Cerebellar cortex (tissue), 1 donor: ENCODE measurements around the gene FAR2.

Experiments
- DNase-seq: peaks from one replicate; pipeline ENCODE4 v3.0.0-alpha.2; 2015; ENCODE audit warnings: low spot score

Gene FAR2

DNA sequence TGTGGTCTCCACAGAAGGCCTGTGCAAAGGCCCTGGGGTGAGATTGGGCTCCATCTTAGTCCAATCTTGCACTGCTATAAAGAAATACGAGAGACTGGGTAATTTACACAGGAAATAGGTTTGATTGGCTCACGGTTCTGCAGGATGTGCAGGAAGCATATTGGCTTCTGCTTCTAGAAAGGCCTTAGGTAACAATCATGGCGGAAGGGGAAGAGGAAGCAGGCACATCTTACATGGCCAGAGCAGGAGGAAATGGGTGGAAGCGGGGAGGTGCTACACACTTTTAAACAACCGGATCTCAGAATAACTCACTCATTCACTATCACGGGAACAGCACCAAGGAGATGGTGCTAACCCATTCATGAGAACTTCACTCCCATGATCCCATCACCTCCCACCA lies 55.4 kb downstream of the FAR2 start:
- DNase-seq = no peak

DNA sequence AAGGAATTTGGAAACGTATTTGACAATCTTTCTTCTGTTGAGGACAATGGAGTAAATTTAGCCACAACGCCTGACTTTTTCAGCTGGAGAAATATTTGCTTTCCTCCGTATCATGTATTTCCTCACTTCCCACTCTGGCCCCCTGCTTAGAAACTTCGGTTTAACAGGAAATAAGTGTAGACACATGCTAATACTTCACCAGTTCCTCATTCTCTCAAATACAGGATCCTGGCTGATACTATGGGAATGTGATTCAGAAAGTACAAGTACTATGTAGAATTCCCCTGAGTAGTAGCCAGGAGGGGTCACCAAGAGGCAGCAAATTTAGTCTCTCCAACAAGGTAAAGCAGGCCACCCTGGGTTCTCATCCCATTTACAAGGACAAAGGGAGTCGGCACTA lies 58.0 kb downstream of the FAR2 start:
- no peak for DNase-seq

DNA sequence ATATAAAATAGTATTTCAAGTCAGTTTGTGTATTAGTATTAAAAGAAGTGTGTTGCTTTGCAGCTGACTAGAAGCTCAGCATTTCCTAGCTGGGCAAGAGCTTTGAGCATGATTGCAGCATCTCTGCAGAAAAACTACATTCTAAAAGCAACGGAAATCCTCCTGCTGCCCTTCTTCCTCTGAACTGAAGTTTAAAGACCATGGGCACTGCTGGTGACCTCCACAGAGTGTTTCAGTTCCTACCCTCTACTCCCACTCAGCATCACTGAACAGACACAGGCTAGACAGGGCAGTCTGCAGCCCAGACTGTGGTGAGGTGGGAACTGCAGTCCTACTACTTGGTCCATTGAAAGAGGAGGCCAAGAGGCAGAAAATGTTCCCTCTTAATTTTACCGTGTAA lies 59.0 kb downstream of the FAR2 start:
- DNase-seq = no peak

DNA sequence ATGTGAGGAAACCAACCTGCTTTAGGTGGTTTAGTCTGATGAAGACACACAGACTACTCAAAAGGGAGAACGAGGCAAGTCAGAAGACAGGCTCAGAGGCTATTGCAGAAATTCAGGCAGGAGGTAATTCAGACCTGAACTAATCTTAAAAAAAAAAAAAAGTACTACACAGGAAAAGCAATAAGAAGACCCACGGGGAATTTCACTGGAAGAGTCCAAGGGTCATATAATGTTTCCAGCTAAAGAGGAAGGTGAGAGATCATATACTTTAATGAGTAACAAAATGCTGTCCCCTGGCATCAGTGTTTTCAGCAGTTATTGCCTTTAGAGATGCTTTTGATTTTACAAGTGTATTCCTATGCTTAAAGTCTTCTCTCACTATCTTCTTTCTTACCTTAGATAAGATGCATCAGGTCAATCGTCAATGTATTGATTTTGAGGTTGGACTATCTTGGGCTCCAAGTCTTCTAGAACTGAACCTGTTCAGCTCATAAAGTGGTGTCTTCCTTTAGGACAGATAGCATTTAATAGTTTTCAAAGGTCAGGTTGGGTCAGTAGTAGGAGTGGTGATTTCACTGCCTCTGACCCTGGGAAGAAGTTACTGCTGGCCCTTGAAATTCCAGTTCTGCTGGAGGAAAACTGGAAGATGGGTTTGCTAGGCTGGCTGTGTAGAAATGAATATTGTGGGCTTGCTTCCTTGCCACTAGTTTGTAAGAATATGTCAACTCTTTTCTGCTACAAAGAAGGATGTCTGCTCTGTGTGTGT lies 60.0 kb downstream of the FAR2 start:
- no peak for DNase-seq

DNA sequence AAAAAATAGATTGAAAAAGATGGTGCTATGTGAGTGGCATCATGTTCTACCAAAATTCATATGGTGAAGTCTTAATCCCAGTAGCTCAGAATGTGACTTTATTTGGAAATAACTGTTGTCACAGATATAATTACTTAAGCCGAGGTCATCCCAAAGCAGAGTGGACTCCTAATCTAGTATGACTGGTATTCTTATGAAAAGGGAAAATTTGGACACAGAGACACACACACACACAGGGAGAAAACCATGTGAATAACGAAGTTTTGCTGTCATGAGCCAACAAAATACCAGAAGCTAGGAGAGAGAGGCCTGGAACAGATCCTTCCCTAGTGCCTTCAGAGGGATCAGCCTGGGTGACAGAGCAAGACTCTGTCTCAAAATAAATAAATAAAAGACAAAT lies 62.6 kb downstream of the FAR2 start:
- no peak for DNase-seq

DNA sequence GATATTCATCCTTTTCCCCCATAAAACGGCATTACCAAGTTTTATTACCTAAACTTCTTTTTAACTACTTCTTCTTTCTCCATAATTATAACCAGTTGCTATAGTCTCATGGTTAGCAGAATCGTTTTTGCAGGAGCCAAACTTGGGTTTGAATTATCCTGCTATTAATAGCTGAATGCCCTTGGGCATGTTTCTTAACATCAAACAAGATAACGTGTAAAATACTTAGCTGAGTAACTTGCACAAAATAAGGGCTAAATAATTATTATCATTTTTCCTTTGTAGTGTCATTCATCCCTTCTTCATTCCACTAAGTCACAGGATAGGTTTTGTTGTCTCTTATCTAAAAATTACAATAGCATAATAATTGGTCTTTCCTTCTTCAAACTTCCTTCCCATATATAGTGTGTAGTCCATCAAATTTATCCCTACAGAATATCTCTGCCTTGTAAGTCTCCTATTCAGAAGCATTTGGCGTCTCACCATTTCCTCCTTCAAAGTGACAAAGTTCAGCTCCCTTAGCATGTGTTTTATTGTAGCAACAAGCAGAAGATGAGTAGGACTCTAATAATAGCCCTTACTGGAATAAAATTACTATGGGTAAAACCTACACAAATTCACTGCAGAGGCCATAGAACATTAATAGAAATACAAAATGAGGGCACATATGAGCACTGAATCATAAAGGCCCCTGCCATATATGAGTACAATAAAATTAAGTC lies 63.8 kb downstream of the FAR2 start:
- no peak for DNase-seq

DNA sequence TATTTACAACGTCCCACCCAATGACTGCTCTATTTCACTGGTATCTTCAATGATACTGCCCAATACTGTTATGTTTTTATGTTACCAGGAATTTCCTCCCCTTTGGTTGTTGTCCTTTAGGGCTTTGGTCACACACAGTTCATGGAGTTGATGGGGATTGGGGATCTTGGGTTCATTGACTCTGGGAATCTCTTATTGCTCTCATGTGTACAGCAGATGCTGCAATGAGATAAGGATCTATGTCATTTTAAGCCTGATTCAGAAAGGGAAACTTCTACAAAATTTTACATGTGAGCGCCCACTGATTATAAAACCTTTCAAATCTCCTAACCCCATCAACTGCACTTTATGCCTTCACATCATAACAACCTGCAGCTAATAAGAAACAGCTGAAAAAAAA lies 67.2 kb downstream of the FAR2 start:
- DNase-seq = no peak

DNA sequence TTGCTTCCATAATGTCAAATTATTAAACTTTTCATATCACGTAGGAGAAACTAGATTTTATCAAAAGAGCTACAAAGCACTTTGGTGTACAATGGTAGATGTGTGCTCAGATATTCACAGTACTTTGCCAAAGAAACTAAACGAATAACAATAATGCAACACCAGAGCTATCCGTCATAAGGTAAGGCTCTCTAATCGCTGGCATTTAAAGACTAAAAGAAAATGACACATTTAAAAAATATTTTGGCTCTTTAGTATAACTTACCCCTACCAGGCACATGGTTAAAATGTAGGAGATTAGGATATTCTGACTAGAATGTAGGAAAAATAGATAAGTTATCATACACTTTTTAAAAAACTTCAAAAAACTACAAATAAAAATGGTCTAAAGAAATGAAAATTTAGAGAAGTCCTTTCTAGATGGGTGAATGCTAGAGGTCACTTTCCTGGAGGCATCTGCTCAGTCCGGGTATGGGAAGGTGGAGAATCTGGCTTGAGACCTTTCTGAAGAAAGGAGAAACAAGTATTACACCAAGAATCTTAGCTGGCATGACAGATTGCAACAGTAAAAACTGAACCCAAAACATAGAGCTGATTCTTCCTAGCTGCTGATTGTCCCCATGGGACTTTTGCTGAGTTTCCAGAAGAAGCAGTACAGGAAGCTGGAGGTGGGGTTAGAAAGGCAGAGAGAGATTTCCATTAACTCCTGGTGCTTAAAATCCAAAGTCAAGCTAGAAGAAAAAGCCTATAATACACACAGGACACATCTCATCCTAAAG lies 67.9 kb downstream of the FAR2 start:
- DNase-seq = no peak

DNA sequence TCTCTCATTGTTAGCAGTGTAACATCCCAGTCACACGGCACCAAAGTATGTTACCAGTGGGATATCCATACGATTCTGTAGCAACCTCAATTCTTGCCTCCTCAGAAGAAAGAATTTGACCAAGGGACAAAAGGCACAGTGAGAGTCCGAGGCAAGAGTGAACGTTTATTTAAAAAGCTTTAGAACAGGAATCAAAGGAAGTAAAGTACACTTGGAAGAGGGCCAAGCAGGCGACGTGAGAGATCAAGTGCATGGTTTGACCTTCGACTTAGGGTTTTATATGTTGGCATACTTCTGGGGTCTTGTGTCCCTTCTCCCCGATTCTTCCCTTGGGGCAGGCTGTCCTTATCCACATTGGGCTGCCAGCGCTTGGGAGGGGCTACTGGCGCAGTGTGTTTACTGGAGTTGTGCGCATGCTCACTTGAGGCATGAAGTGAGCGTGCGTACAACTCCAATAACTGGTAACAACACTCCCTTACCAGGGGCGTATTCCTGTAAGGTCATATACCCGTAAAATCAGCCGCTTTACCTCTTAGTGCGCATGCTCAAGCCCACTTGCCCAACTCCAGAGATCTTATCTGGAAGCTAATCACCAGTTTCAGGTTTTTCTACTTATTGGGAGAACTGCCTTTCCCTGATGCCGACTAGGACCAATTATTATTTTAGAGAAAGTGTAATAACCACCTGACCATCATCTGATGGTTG lies 71.7 kb downstream of the FAR2 start:
- no peak for DNase-seq

DNA sequence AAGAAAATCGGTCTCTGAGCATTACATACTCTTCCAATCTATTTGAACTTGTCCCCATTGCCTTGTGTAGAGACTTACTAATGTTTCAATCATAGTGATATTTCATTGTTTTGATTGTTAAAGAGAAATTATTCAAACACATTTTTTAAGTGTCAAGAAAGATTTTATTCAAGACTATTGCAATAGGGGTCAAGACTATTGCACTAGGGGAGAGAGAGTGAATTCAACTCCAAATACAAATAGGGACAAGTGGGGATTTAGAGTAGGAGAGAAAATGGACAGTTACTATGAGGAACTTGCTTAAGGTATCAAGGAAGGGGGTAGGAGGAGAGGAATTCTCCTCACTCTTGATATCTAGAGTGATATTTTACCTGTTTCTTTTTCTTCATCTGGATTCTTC lies 73.1 kb downstream of the FAR2 start:
- DNase-seq = no peak

DNA sequence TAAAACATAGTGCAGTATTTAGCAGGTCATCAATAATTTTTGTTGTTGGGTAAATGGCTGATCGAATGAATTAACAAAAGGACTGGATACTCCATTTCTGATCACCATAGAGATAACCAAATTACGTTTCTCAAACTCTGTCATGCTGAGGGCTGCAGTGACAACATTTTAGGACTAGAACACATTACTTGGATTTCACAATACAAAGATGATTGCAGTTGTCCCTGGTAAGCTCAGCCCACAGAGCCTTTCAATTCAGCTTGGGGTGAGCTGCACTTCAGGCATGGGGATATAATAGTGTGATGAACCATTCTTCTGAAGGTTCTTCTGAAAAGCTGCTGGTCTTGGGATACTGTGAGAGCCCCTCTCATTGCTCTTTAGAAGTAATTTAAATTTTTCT lies 74.3 kb downstream of the FAR2 start:
- DNase-seq = no peak

DNA sequence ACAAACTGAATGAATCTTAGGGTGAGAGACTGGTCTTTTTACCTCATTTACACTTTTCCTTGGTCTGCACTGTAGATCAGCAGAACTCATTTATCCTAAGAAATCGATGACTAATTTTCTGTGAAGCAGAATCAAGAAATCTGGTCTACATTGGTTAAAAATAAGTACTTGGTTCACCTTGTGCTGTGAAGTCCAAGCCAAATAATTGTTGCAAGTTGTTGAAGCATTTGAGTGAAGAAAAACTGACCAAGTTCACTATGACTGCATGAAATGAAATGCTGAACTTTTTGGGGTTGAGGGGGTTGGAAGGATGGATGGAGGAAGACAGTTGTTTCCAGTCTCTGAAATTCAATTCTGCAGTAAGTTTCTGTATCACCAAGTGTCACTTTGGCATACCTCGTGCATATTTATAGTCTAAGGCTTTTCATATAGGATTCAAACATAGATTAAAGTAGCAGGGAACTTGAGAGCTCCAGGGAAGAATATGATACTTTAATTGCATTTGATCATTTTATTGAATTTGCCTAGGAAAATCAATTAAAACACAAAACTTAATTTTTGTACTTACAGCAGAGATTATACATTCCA lies 75.0 kb downstream of the FAR2 start:
- no peak for DNase-seq

DNA sequence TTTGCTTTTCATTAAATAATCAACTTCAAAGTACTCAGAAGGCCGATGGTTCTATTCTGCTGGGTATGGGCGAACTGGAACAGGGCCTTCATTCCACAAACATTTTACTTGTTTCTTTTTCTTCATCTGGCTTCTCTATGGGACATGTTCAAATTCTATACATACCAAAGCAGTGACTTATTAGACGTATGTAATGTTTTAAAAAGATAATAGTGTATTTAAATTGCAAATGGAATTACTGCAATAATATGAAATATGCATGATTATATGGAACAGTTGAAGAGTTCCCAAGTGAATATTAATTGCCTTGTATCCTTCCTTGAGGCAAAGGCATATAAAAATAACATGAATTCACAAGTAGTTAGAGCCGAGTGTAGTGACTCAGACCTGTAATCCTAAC lies 75.5 kb downstream of the FAR2 start:
- DNase-seq = no peak

DNA sequence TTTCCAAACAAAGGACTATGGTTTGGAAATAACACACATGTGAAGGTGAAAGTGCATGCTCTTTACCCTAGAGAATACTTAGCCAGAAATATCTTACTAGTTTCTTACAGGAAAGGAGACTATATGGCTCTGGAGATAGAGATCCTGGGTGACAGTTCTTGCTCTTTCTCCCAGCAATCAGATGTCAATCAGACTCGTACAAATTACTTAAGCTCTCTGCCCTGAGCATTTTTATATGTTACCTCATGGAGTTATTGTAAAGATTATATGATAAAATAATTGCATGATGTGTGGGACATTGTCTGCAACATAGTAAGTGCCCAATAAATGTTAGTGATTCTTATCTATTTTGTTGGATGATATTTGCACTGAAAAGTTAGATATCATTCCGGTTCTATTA lies 76.8 kb downstream of the FAR2 start:
- DNase-seq = no peak

DNA sequence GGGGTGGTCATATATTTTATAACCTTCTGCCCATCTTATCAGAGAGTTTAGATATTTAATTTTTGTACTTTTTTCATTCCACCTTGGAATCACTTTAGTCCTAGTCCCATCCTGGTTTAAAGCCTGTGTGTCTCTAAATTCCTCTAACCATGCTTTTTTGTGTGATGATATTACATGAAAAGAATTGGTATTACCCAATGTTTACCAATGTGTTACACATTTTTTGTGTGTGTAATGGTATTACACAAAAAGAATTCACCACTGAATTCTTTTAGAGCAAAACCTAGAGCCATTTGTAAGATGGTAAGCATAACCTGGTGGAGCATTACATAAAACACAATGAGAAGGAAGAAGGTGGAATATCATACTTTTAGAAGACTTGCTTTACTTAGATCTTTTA lies 77.5 kb downstream of the FAR2 start:
- no peak for DNase-seq

DNA sequence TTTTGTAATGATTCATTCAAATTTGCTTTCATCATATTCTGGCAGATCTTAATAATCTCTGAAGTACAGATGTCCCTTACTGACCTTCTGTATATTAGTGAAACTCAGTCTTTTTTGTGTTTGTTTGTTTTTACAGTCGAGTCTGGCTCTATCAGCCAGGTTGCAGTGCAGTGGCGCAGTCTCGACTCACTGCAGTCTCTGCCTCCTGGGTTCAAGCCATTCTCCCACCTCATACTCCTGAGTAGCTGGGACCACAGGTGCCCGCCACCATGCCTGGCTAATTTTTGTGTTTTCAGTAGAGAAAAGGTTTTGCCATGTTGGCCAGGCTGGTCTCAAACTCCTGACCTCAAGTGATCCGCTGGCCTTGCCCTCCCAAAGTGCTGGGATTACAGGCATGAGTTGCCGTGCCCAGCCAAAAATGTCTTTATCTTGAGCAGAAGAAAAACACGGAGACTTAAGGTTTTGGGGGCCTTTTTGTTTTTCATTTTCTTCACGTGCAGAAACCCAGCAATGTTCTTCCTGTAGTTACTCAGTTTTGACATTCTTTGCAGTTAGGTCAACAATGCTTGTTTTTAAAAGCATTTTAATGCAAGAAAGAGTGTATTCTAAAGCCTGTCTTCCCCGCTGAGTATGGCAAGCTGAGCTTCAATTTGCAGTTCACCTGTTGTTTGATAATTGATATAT lies 79.5 kb downstream of the FAR2 start:
- no peak for DNase-seq

DNA sequence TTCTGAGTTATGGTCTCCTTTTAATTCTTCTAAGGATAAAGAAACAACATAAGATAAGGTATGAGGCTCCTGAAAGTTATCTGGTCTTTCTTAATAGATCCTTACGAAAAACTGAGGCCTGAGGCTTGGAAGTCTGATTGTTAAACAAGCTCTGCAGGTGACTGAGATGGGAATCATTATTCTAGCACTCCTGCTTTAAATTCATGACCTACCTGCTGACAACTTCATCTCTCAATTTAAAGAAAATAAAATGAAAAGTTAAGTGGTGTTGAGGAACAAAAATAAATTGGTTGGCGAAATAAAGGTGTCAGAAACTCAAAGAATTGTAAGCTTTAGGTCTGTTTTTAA lies 80.1 kb downstream of the FAR2 start:
- DNase-seq = no peak

DNA sequence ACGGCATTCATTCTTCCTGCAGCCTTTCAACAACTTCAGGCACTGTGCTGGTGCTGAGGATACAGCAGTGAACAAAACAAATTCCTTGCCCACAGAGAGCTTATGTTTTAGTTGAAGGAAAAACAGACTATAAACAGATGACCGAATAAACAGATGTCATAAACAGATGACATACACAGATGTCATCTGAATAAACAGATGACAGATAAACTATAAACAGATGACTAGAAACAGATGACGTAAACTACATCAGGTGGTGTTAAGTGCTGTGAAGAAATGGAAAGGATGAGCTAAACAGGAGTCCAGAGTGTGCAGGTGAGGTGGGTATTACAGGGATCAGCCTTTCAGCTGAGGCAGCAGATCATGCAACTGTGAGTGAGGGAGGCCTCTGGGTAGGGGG lies 80.9 kb downstream of the FAR2 start:
- DNase-seq = no peak

DNA sequence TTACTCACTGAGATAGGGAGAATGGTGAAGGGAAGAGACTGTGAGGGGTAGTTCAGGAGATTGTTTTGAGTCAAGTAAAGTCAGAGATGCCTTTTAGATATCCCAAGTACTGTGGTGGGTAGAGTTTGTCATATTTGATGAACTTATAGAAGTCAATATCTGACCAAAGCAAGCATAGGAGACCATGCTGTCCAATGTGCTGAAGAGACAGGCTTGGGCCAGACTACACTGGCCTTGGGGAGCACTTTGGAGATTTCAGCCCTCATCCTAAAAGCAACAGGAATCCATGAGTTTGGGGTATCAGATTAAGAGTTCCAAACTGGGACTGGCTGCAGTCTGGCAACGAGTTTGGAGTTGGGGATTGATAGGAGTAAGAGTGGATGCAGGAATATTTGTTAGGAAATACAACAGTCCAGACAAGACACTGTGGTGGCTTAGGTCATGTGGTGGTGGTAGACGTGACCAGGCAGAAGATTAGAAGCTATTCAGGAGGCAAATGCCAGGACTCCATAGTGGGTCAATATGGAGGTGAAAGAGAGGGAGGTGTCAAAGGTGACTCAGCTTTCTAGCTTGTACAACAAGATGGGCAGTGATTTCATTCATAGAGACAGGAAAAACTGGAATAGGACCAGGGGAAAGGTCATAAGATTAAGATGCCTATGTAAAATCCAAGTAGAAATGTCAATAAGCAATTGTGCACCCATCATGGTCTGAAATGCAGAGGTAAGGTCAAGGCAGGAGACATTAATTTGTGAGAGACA lies 81.9 kb downstream of the FAR2 start:
- DNase-seq = no peak

DNA sequence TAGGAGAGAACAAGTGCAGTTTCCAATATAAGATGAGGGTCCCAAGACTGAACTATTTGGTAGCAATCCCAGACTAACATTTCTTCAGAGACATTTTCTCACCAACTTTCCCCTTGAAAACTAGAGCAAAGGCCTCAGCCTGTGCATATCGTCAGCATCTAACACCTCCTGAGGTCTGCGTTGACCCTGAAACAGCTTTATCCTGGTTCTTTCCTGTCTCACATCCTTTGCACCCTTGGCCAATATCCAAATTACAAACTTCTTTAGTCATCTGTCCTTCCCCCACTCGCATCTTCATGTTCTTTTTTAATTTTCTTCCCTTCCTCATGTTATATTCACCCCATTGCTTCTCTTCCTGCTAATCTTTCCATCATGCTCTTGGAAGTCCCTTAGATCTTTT lies 83.0 kb downstream of the FAR2 start:
- no peak for DNase-seq

DNA sequence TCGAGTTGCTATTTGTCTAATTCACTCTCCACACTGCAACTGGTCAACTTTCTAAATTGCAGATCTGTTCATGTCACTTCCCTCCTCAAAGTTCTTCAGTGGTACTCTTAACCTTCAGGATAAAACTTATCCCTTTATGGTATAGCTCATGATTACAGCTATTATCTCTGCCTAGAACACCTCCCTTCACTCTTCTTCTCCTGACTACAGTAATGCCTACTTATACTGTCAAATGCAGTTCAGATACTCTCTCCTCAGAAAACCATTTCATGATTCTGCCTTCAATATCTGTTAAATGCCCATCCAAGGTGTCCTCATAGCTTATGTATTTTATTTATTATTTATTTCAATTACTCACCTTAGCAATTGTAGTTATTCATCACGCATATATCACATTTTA lies 85.5 kb downstream of the FAR2 start:
- DNase-seq = no peak
